GM19395 (cell line): Measurements from ENCODE around the gene IL11RA.

ENCODE experiments used
- ATAC-seq: cut with Tn5 transposase; IDR thresholded peaks from one replicate; pipeline ENCODE4 v1.9.1; 2021; ENCODE audit warnings: mild to moderate bottlenecking, moderate library complexity; ENCODE audit not compliant: unreplicated experiment

Gene IL11RA

GRCh38 chr9:34684816-34685215 is 32.8 kb downstream of the IL11RA start:
- ATAC-seq: no peak

- no peak for ATAC-seq
Measured at GRCh38 chr9:34685591-34685990, 33.6 kb downstream of the IL11RA start.

- no peak for ATAC-seq
Measured at GRCh38 chr9:34686231-34686630, 34.2 kb downstream of the IL11RA start.

- no peak for ATAC-seq
Measured at GRCh38 chr9:34686732-34687131, 34.7 kb downstream of the IL11RA start.

- ATAC-seq: no peak
Measured at GRCh38 chr9:34687276-34688030, 35.5 kb downstream of the IL11RA start.

- ATAC-seq: no peak
Measured at GRCh38 chr9:34688329-34689115, 36.5 kb downstream of the IL11RA start.

- ATAC-seq: no peak
Measured at GRCh38 chr9:34689116-34689470, 37.1 kb downstream of the IL11RA start.

GRCh38 chr9:34689512-34689911 is 37.5 kb downstream of the IL11RA start:
- ATAC-seq: no peak

GRCh38 chr9:34690983-34691935 is 39.3 kb downstream of the IL11RA start, which contains the start of gene CCL19:
CCL19 (minus strand) TSS chr9:34691276; CDS start chr9:34691139, 137 bp downstream.
- ATAC-seq: no peak

- ATAC-seq: no peak
Measured at GRCh38 chr9:34691936-34692315, 39.9 kb downstream of the IL11RA start.

GRCh38 chr9:34693560-34693959 is 41.6 kb downstream of the IL11RA start:
- ATAC-seq: no peak

- no peak for ATAC-seq
Measured at GRCh38 chr9:34694811-34695210, 42.8 kb downstream of the IL11RA start.

- no peak for ATAC-seq
Measured at GRCh38 chr9:34701023-34701768, 49.2 kb downstream of the IL11RA start.

GRCh38 chr9:34701769-34702736 is 50.1 kb downstream of the IL11RA start:
- ATAC-seq: no peak

- ATAC-seq: no peak
Measured at GRCh38 chr9:34707130-34707529, 55.1 kb downstream of the IL11RA start.

GRCh38 chr9:34709196-34709978 is 57.4 kb downstream of the IL11RA start:
- no peak for ATAC-seq

GRCh38 chr9:34710023-34710422 is 58.0 kb downstream of the IL11RA start, which contains the start of gene CCL21:
CCL21 (minus strand) TSS chr9:34710136; CDS start chr9:34710066, 70 bp downstream.
- ATAC-seq: no peak
